RWPE2 (cell line): ENCODE measurements around the gene TRIM25.

Experiments used
- ATAC-seq: fragments of 200-7000 bp; cut with Tn5 transposase; 3 replicates; pipeline ENCODE4 v1.9.1; 2021; ENCODE audit warnings: low read depth
- DNase-seq: peaks from one replicate; pipeline ENCODE4 v3.0.0-alpha.2; 2020; ENCODE audit warnings: low spot score
- H3K27ac ChIP-seq: fragments of 450-650 bp; 2 replicates; pipeline ENCODE4 v1.5.1; 2017; ENCODE audit warnings: mild to moderate bottlenecking; ENCODE audit not compliant: poor library complexity, severe bottlenecking
- H3K27me3 ChIP-seq: fragments of 250-450 bp; sonication (Bioruptor Pico); 2 replicates; pipeline ENCODE4 v1.5.1; 2021; ENCODE audit warnings: mild to moderate bottlenecking, moderate library complexity; ENCODE audit not compliant: insufficient read depth, poor library complexity, severe bottlenecking
- H3K36me3 ChIP-seq: fragments of 250-450 bp; sonication (Bioruptor Pico); 2 replicates; pipeline ENCODE4 v1.5.1; 2020; ENCODE audit warnings: low read depth, mild to moderate bottlenecking, moderate library complexity
- H3K4me1 ChIP-seq: fragments of 250-450 bp; sonication (Bioruptor Pico); 2 replicates; pipeline ENCODE4 v1.5.1; 2021; ENCODE audit warnings: mild to moderate bottlenecking, moderate library complexity; ENCODE audit not compliant: insufficient read depth, poor library complexity, severe bottlenecking
- H3K4me3 ChIP-seq: fragments of 250-450 bp; sonication (Bioruptor Pico); 2 replicates; pipeline ENCODE4 v1.5.1; 2021; ENCODE audit warnings: mild to moderate bottlenecking, moderate library complexity; ENCODE audit not compliant: severe bottlenecking
- H3K9me3 ChIP-seq: fragments of 250-450 bp; sonication (Bioruptor Pico); 2 replicates; pipeline ENCODE4 v1.5.1; 2021; ENCODE audit warnings: mild to moderate bottlenecking, moderate library complexity; ENCODE audit not compliant: severe bottlenecking
- TF ChIP-seq, protein P1 (sequence below): fragments of 450-650 bp; IDR thresholded peaks from one replicate; pipeline ENCODE4 v1.5.1; 2017; ENCODE audit warnings: mild to moderate bottlenecking, moderate library complexity; ENCODE audit not compliant: poor library complexity, severe bottlenecking

Gene TRIM25

DNA sequence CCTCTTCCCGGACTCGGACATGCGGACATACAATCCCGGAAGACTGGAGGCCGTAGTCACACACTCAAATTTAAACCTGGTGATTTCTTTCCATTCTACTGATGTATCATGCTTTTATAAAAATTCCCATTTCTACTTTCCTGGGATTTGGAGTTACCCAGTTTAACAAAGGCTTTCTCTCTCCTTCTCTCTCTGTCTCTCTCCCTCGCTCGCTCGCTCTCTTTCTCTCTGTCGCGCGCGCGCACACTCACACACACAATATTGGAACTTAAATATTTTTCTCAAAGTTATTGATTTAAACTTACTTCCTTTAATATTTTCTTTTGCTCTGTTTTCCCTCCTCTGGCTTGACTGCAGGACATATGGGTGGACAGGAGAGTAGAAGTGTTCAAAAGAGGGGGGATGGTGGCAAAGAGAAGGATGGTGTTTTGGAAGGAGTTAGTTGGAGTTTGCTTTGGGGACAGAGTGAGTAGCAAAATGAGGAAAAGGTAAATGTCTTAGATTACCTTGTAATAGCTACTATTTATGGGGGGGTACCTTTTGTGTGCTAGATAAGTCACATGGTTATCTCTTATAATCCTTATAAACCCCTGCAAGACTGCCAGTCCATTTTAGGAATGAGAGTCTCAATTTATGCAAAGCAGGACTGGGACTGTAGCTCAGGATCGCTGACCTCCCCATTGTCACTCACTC, 878 bp upstream of the TRIM25 start:
- Histone ChIP-seq H3K27me3 (no peaks in the 10 kb centered on the region), H3K9me3 (peaks cover 3% of the 10 kb centered on the region), H3K4me1 (peaks cover 23% of the 10 kb centered on the region), H3K4me3 (peak overlapping the region; percentile 89), H3K36me3 (peaks cover 30% of the 10 kb centered on the region), H3K27ac (peak overlapping the region; percentile 91)
- DNase-seq (no peak), ATAC-seq (no peak)
- TF ChIP-seq, protein P1, sequence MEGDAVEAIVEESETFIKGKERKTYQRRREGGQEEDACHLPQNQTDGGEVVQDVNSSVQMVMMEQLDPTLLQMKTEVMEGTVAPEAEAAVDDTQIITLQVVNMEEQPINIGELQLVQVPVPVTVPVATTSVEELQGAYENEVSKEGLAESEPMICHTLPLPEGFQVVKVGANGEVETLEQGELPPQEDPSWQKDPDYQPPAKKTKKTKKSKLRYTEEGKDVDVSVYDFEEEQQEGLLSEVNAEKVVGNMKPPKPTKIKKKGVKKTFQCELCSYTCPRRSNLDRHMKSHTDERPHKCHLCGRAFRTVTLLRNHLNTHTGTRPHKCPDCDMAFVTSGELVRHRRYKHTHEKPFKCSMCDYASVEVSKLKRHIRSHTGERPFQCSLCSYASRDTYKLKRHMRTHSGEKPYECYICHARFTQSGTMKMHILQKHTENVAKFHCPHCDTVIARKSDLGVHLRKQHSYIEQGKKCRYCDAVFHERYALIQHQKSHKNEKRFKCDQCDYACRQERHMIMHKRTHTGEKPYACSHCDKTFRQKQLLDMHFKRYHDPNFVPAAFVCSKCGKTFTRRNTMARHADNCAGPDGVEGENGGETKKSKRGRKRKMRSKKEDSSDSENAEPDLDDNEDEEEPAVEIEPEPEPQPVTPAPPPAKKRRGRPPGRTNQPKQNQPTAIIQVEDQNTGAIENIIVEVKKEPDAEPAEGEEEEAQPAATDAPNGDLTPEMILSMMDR: no peak

DNA sequence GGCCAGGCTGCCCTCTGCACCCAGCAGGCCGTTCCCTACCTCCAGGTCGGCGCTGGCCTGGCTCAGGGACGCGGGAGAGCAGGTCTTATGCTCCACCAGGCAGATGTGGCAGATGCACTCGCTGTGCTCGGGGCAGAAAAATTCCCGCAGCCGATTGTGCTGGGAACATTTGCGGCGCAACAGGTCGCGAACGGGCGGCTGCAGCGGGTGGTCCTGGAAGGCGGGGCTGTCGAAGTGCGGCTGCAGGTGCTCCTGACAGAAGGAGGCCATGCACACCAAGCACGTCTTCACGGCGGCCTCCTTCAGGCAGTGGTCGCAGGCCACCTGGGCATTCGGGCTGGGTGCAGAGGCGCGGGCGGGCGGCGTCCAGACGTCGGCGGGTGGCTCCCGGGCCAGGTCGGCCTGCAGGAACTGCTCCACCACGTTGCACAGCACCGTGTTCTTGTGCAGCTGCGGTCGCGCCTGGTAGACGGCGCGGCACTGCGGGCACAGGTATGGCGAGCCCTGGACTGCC, 439 bp downstream of the TRIM25 start:
- H3K27me3 ChIP-seq: no peaks in the 10 kb centered on the region
- H3K4me3 ChIP-seq: peak overlapping the region; percentile 89
- ATAC-seq: peak; percentile 43
- no peak for DNase-seq
- TF ChIP-seq, protein P1: no peak
- H3K4me1 ChIP-seq: peaks cover 23% of the 10 kb centered on the region
- H3K36me3 ChIP-seq: peaks cover 40% of the 10 kb centered on the region
- H3K9me3 ChIP-seq: no peaks in the 10 kb centered on the region
- H3K27ac ChIP-seq: peak overlapping the region; percentile 91

DNA sequence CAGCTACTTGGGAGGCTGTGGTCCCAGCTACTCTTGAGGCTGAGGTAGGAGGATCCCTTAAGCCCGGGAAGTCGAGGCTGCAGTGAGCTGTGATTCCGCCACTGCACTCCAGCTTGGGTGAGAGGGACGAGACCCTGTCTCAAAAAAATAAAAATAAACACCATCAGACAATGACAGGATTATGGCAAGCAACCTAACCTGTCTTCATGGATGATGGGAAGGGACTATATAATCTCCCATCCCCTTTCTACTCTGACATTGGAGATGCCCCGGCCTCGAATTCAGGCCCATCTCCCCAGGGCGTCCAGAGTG, 893 bp downstream of the TRIM25 start:
- peak overlapping the region; percentile 91 for H3K27ac ChIP-seq
- DNase-seq: no peak
- no peaks in the 10 kb centered on the region for H3K9me3 ChIP-seq
- peaks cover 23% of the 10 kb centered on the region for H3K4me1 ChIP-seq
- TF ChIP-seq, protein P1: no peak
- H3K4me3 ChIP-seq: peak overlapping the region; percentile 89
- no peaks in the 10 kb centered on the region for H3K27me3 ChIP-seq
- ATAC-seq: no peak
- H3K36me3 ChIP-seq: peaks cover 44% of the 10 kb centered on the region

DNA sequence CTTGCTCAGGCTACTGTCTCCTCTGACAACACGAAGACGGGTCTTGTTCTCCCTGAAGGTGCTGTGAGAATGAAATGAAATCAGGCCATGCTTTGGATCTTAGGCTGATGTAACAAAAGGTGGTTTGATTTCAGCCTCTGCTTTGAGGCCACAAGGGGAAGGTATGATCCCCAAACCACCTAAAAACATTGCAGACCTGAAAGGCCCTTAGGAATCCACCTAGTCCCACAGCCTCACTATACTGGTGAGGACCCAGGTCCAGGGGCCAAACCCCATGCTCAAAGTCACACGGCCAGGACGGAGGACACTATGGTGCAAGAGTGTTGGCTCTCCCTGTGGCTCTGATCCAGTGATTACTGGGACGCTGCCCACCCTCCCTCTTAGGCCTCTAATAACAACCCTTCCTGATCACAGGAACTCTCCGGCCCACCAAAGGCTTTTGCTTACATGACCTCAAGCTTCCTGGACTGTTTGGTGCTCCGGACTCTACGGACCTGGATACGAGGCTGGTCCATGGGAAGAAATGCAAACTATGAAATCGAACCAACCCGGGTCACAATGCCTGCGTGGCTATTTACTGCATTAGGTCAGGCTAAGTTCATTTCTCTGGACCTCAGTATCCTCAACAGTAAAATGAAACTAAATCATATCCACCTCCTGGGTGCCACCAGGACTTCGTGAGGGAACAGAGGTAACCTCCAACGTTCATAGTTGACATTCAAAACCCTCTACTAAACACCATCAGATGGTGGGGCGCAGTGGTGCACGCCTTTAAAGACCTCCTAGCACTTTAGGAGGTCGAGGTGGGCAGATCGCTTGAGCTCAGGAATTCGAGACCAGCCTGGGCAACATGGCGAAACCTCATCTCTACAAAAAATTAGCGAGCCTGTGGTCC, 1.5 kb downstream of the TRIM25 start:
- Histone ChIP-seq H3K9me3 (no peaks in the 10 kb centered on the region), H3K27ac (peak overlapping the region; percentile 91), H3K4me1 (peaks cover 23% of the 10 kb centered on the region), H3K4me3 (peak overlapping the region; percentile 89), H3K27me3 (no peaks in the 10 kb centered on the region), H3K36me3 (peaks cover 50% of the 10 kb centered on the region)
- ATAC-seq (no peak), DNase-seq (no peak)
- TF ChIP-seq, protein P1: no peak
